Skin of body (tissue), 2 donors: ENCODE measurements around the gene DLEU7. TPM values are rescaled to one million over a fixed set of nuclear protein-coding genes. Genes with fewer than 3 reads are reported as not detected.

Source experiments
- DNase-seq: peaks from one replicate; lab custom pipeline; 2025; lab: John Stamatoyannopoulos, UW
- total RNA-seq: library from RNA; depleted of rRNA; stranded (reverse); fragments of >200 nt; gene quantifications from one replicate; pipeline ENCODE4 v1.2.3, GENCODE V29; 2014

The DLEU7 gene
- total RNA-seq: 0.10 TPM

DNA sequence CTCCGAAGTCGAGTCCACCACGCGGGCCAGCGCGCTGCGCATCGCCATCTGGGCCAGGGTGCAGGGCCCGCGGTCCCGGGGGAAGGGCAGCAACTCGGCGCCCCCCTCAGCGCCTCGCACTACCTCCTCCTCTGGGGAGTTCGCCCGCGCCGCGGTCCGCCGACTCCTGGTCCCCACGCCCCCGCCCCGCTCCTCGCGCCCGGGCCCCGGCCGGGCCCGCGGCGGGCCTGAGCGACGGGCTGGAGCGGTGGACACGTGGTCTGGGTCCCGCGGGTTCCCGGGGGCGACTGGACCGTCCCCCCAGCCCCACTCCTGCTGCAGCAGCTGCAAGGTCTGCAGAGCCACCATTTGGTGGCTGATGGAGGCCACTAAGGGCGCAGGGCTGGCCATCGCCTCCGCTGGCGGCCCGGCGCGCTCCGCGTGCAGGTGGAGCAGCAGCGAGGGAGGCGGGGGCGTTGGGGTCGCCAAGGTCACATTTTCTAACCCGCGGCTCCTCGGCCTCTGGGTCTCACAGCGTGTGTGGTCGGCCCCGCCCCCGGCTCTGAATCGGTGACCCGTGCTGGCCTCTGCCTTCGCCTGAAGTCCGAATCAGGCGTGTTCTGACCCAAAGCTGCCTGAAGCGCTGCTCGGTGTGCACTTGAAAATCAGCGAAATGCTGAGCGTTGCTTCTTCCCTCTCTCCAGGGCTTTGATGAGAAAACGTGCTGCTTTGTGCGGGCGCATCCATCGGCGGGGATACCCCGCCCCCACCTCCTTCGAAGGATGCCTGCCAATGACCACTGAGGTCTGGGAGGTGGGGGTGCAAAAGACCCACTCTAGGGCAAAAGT, at the start of gene DLEU7:
TSS of gene DLEU7 (minus strand) at position 436 of the 827 bp plus-strand sequence. CDS start at position 390, 46 bp downstream.
- DNase-seq: no peak

DNA sequence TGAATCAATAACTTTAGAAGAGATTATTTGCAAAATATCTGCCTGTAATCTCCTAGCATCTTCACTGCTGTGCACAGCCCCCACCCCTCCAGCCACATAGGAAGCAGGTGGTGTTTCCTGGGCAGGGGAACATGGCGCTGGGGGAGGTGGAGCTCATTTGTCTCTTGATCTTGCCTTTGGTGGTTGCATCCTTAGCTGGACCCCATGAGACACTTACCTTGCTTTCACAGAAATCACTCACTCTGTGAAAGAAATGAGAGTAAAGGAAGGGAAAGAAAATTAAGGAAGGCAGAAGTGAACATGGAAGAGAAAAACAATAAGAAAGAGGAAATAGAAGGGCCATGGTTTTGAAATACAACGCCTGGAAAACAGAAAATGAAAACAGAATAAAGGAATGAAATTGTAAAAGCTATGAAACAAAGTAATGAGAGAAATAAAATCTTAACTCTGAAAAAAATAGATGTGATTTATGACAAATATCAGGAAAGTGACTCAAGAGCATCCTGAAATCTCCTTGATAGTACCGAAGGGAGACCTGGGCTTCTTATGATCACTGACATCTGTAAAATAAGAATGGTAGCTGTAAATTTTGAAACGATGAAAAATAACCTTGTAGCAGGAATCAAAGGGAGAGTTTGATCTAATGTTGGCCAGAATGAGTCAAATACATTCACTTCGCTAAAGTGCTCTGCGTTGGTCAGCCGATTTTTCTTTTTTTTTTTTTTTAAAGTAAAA, 48.9 kb upstream of the DLEU7 start:
- no peak for DNase-seq

DNA sequence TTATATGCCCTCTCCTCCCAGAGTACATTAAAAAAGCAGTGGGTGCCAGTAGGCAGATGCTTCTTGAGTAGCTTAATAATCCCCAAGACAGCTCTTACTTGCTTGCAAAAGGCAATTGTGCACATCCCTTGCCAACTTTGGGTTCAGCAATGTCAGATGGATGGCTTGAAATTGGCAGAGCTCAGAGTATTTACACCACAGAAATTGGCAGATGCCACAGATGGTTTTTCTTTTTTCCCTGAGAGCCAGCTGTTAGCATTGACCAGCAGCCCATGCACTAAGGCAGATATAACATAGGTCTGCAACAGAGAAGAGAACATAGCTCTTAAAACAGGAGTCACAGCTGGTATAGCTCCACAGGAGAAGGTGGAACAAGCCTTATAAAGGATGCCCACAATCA, 47.7 kb upstream of the DLEU7 start:
- no peak for DNase-seq

DNA sequence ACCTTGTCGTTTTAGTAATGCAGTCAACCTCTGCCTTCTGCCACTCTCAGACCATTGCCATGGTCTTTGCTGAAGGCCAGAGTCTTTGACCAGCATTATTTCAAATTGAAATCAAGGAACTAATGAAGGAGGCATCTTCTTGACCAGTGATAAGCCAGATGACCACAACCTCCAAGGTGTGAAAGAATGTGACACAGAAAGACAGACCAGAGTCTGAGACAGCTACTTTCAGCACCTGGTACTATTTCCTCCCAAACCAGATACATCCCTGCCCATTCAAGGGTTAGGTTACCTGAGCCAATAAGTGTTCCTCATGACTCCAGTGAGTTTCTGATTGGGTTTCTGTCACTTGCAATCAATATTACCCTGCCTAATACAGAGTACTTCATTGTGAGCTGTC, 45.8 kb upstream of the DLEU7 start:
- no peak for DNase-seq

DNA sequence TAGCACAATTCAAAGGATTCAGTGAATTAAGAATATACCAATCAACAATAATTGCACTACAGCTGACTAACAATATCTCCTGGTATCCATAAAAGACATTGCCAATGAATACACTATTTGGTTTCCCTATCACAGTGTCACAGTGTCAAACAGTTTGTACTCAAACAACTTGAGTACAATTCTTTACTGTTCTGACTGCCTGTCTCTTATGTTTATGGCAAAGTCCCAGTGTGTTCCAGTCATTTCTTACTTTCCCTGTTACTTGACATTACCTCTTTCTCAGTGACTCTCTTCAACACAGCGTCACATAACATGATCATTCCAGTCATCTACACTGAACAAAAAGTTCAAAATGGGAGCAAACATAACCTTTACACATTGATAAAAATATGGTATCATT, 44.9 kb upstream of the DLEU7 start:
- no peak for DNase-seq

DNA sequence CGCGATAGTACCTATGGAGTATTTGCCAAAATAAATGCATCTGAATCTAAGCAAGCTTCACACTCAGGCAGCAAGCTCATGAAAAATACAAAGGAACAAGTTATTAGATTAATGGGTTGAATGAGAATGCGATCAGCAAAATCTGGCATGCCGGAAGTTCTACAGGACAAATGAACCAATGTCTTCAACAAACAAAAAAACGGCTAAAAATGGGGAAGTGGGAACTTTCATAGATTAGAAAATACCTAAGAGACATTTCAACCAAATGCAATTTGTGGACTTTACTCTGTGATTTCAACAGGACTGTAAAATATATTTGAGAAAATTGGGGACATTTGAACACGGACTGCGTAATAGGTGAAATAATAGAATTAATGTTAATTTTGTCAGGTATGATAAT, 43.7 kb upstream of the DLEU7 start:
- no peak for DNase-seq

DNA sequence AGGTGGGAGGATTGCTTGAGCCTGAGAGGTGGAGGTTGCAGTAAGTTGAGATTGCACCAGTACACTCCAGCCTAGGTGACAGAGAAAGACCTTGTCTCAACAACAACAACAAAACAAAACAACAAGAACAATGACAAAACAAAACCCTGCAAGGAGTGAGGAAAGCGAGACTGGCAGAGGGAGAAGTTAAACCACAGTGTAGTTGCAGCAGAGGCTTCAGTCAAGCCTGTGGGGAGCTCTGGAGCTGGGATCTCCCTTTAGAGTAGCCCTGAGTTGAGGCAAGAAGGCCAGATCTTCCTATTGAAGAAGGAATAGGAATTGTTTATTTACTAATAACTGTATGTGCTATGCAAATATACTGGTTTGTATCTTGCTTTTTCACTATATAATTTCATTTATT, 40.8 kb upstream of the DLEU7 start:
- DNase-seq: no peak

DNA sequence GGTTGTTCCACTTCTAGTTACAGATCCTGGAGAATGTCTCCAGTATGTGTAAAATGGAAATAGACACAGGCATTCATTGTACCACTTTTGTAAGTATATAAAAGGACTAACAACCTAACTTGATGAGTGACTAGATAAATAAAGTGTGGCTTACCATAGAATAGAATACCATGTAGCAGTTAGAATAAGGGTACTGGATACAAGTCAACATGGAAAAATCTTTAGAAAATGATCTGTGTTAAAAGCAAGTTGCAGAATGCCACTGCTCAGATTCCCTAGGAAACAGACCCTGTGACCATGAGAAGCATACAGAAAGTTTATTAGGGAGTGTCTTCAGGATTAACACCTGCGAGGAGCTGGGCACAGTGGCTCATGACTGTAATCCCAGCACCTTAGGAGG, 40.2 kb upstream of the DLEU7 start:
- no peak for DNase-seq

DNA sequence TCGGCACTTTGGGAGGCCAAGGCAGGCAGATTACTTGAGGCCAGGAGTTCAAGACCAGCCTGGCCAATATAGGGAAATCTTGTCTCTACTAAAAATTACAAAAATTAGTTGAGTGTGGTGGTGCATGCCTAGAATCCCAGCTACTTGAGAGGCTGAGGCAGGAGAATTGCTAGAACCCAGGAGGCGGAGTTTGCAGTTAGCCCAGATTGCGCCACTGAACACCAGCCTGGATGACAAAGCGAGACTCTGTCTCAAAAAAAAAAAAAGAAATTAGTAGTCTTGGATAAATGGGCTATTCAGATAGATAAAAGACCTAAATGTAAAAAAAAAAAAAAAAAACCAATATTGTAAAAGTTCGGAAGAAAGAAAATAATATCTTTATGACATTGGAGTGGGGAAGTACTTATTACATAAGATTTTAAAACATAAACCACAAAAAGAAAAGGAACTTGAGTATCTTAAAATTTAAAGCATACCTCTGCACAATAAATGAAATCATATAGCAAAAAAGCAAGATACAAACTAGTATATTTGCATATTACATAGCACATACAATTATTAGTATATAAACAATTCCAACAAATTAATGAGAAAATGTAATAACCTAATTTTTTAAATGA, 39.4 kb upstream of the DLEU7 start:
- no peak for DNase-seq

DNA sequence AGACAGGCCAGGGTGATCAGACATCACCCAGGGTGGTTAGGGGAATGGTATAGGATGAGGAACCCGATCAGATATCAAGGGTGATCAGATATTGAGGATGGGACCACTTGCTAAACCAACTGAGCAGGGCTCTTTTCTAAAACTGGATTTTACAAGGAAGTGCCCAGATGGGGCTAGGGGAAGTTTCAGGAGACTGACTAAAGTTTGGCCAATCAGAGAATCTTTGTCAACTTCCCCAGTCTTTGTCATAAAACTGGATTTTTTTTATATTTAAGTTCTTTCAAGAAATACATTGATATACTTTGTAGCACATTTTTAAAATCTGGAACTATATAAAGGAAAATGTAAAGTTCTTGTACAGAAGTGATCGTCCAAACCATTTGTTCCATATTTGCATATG, 30.5 kb upstream of the DLEU7 start:
- DNase-seq: no peak

DNA sequence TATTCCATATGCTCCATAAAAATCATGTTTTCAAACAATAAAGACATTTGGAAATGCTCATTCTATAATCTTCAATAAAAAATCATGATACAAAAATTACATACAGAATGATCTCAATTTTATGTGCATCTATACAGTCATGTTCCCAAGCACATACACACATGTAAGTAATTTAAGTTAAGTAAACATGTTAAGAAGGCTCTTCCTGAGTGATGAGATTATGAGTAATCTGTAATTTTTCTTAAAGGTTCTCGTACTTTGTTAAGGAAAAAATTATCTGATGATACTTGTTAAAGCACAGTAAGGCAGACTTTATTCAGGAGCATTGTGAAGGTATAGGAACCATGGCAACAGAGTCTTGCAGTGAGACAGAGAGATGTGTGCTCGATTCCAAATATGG, 30.0 kb upstream of the DLEU7 start:
- no peak for DNase-seq

DNA sequence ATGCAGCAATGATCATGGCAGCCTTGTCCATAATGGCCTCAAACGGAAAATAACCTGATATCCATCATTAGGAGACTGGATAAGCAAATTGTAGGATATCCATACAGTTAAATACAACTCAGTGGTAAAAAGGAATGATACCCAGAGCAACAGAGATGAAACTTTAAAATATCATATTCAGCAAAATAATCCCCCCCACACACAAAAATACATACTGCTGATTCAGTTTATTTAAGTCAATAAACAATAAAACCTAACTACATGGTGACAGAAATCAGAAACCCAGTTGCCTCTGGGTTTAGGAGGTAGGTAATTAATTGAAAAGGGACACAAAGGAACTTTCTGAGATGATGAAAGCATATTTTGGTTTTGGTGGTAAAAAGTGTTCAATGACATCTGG, 27.9 kb upstream of the DLEU7 start:
- no peak for DNase-seq

DNA sequence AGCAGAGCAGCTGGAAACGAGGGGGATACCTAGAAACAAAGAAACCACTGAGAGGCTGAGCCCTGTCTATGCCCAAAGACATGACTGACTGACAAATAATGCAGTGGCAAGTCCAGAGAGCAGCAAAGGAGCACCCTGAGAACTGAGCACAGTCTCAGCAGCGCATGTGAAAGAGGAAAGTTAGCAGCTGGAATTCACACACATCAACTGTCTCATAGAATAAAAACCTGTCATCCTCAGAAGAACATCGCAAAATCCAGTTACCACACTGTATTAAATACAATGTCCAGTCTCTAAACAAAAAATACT, 24.1 kb upstream of the DLEU7 start:
- no peak for DNase-seq

DNA sequence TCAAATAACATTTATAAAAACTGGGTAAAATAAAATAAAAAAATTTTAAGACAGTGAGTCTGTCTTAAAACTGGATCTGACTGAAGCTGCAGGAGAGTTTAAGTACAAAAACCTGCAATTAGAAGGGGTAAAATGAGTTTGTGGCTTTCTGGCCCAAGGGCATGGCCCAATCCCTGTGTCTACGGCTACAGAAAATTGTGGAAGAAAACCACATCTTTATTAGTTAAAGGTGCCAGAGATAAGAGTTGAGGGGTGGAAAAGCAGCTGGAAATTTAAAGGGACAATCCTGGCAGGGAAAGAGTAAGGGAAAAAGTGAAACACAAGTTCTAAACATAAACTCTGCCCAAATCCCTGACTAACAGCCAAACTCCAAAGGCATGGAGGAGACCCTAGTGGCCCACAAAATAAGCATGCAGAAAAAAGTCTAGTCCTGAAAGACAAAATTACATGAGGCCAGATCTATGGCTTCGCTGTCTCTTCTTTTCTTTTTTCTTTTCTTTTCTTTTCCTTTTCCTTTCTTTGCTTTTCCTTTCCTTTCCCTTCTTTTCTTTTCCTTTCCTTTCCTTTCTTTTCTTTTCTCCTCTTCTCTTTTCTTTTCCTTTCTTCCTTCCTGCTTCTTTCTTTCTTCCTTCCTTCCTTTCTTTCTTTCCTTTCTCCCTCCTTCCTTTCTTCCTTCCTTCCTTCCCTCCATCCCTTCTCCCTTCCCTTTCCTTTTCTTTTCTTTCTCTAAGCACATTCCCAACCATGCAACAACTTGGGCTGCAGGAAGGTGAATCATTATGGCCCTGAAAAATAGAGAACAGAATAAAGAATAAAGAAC, 23.5 kb upstream of the DLEU7 start:
- DNase-seq: no peak

DNA sequence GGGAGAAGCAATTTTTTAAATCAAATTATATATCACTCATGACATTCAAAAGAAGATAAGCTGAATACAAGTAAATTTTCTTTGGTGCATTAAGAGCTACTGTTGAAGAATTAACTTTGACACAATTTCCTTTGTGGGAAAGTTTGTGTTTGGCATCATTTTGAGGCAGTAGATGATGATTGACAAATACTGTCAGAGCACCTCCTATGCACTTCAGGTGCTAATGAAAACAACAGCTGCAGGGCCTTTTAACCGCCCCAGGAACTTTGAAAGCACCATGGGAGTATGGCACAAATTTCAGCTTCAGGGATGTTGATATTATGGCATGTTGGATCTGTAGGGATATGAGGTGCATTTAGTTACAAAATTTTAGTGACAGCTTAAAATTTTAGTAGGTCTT, 21.0 kb upstream of the DLEU7 start:
- no peak for DNase-seq

DNA sequence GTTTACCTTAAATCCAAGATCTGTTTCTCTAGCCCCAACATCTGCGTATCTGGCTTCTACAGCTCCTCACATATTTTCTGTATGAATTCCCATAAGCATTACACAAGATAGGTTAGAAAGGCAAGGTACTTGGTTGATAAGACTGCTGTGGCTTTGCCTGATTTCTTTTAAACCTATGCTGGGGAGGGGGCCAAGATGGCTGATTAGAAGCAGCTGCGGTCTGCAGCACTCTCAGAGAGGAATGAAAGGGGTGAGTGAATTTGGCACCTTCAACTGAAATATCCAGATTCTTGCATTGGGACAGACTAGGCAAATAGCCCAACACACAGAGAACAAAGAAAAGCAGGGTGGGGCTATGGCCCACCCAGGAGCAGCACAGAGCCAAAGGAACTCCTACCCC, 12.2 kb upstream of the DLEU7 start:
- no peak for DNase-seq

DNA sequence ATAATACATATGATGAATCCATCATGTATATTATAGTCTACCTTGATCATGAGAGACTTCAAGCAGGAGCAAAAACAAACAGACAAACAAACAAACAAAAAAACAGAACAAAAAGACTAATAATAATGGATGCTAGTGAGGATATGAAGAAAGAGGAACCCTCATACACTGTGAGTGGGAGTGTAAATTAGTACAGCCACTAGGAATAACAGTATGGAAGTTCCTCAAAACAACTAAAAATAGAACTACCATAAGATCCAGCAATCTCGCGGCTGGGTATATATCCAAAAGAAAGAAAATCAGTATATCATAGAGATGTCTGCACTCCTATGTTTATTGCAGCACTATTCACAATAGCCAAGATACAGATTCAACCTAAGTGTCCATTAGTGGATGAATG, 7.0 kb upstream of the DLEU7 start:
- no peak for DNase-seq

DNA sequence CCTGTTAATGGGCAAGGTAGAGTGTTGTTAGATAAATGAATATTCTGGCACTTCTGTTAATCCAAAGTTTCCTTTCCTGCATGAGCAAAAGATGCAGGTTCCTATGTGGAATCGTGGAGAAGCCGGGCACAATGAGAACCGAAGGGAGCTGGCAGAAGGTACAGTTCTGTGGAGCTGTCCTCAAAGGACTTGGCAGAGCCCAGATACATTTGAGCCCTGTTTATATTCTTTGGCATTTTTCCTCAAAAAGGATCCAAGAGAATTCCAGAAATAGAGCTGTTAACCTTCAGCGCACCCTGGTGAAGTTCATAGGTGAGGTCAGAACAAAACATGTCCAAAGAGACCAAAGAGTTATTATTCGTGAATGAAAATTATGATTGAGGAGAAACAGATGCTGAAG, 4.0 kb upstream of the DLEU7 start:
- no peak for DNase-seq

DNA sequence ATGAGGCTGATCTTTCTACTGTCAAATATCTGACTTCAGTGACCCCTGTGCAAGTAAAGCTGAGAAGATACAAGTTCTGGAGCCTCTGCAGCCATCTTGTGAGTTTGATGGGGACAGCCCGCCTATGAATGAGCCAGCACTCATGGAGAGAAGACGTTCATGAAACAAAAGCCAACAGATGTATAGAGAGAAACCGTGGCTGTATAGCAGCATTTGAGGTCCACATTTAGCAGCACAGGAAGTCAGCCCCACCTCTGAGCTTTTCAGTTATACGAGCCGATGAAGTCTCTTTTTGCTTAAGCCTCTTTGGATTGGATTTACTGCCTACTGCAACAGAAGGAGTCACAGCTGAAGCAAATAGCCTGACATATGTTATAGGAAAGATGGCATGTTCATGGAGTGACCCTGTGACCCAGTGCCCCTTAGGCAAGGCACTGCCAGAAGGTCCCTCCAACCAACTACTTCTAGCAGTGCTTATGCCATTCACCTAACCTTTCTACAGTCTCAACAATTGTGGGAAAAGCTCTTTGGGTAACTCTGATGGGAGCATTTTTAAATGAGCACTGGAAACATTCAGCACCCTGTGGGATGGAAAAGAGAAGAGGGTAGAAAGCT, 3.5 kb upstream of the DLEU7 start:
- DNase-seq: no peak

DNA sequence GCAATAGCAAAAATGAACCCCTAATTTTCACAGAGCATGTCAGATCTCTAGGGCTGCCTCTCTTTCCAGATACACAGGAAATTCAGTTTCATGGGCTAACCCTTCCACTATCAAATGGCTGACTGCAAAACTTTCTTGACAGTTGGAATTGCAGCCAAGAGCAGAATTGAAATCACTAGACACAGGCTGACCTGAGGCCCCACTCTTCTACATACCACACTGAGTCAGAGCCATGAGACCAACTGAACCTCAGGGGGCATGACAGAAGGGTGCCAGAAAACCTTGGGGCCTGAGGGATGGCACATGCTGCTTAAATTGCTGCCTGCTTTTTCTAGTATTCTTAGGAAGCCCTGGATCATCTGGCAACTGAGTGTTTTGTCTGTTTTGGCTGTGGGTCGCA, 1.7 kb upstream of the DLEU7 start:
- no peak for DNase-seq

DNA sequence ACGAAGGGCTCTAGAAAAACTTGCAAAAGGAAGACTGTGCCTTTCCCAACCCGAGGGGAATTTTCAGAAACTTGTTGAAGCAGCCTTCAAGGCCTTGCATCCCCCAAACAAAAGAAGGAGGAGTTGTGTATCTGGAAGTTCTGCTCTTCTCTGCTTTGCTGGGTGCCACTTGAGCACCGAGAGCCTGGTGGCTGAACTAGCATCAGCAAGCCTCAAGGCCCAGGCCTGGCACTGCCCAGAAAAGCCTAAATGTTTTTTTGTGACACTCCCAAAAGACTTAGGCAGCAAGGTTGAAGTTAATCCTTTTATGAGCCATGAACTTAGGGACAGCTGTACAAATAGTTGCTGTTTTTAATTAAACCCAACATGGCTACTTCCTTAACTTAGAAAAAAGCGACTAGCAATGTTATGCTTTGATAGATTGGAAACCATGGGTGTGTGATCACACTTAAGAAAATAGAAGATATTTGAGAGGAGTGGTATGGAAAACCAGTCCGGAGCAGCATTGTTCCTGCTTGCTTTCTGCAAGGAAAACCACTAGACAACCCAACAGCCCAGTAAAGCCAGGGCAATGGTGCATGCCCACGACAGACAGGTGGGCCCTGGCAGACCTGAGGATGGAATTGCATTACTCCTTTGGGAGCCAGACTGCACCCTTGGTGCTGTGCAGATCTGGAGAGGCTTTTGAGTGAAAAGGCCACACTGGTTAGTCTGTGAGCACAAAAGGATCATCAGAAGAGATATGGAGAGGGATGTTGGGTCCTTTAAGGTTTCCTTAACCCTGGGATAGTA, 788 bp upstream of the DLEU7 start:
- no peak for DNase-seq
